Stimulated activated CD4-positive, alpha-beta T cell treated with anti-CD3 and anti-CD28 coated beads, Interleukin-4, amount 100 ng/mL, for 48 hours (primary cell): Measurements from ENCODE around the gene NUP37.

Source experiments
- DNase-seq, 2 donors: peaks; one replicate each; pipeline ENCODE4 v3.0.0-alpha.2; 2020; ENCODE audit warnings: low read depth in 2 of 2

NUP37 gene

GRCh38 chr12:102026728-102027127 lies 93.2 kb downstream of the NUP37 start:
- DNase-seq: no peak

- no peak for DNase-seq
Measured at GRCh38 chr12:102024765-102025164, 95.1 kb downstream of the NUP37 start.

- DNase-seq: no peak
Measured at GRCh38 chr12:102023343-102023930, 96.5 kb downstream of the NUP37 start.
